ENCODE data around the gene IGSF3.
"Not testable (repeated sequence)": the region's sequence is repeated elsewhere in the genome, so short reads cannot be mapped to it uniquely, and the experiment has no call there.

IGSF3 gene

GRCh38 chr1:116624040-116624439 is 43.5 kb downstream of the IGSF3 start:
- H3K9me3 Mint-ChIP-seq = peaks cover 5 to 7% of the 10 kb centered on the region in 2 donors
- no peak overlapping the region for H3K27ac Mint-ChIP-seq
- ATAC-seq (replicated peaks) = no peak
- no peak overlapping the region for H3K4me3 Mint-ChIP-seq
- H3K36me3 Mint-ChIP-seq = peaks cover 14% of the 10 kb centered on the region in 2 donors
- DNase-seq = no peak
- H3K4me1 Mint-ChIP-seq = peaks cover 21 to 28% of the 10 kb centered on the region in 2 donors
- no peaks in the 10 kb centered on the region for H3K27me3 Mint-ChIP-seq

GRCh38 chr1:116622496-116622895 is 45.0 kb downstream of the IGSF3 start:
- DNase-seq; H3K27me3 Mint-ChIP-seq; ATAC-seq (replicated peaks); H3K4me3 Mint-ChIP-seq; H3K27ac Mint-ChIP-seq; H3K9me3 Mint-ChIP-seq: not testable (repeated sequence)
- Mint-ChIP-seq H3K4me1 (peaks cover 9 to 12% of the 10 kb centered on the region in 2 donors), H3K36me3 (peaks cover 14% of the 10 kb centered on the region in 2 donors)

DNA sequence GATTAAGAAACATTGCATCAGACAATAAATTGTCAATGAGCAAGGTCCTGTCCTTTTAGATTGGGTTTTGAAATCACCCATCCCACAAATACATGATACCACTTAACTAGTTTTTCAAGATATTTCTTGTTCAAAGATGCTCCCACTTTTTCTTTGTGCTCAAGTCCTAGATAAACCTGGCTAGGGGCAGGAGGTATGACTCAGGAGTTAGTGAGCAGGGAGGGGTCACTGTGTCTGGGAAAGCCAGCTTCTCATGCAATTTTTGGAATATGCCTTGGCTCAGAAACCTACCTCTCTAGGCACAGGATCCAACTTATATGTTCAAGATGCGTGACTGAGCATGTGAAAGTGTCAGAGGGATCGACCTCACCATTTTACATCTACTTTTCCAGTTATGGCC is 45.8 kb downstream of the IGSF3 start:
- not testable (repeated sequence) for H3K27me3 Mint-ChIP-seq

GRCh38 chr1:116620392-116620791 is 47.1 kb downstream of the IGSF3 start:
- not testable (repeated sequence) for H3K27me3 Mint-ChIP-seq; H3K4me3 Mint-ChIP-seq; ATAC-seq (replicated peaks); H3K4me1 Mint-ChIP-seq; H3K9me3 Mint-ChIP-seq; DNase-seq; H3K27ac Mint-ChIP-seq
- peaks cover 16 to 20% of the 10 kb centered on the region in 2 donors for H3K36me3 Mint-ChIP-seq

More for the DNA sequence above, 45.8 kb downstream of the IGSF3 start:
- not testable (repeated sequence) for H3K9me3 Mint-ChIP-seq; DNase-seq; H3K27ac Mint-ChIP-seq; H3K4me3 Mint-ChIP-seq; H3K4me1 Mint-ChIP-seq; ATAC-seq (replicated peaks)
- peaks cover 14% of the 10 kb centered on the region in 2 donors for H3K36me3 Mint-ChIP-seq

DNA sequence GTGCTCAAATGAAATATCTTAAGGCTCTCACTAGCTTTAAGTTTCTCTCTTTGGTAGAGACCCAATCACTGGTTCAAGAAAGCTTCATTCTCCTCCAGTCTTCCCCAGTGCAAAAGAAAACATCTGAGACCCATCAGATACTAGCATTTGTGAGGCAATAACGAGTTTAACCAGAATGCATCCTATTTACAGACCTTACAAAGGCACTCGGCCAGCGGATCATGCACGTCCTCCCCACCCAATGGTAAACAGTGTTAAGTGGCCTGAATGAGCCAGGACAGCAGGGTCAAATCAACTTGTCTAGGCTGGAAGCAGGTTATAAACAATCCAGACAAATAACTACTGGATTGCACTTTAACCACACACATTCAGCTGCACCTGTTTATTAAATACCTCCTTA is 48.4 kb downstream of the IGSF3 start:
- not testable (repeated sequence) for ATAC-seq (replicated peaks); H3K27me3 Mint-ChIP-seq; H3K27ac Mint-ChIP-seq; H3K4me3 Mint-ChIP-seq; H3K9me3 Mint-ChIP-seq; DNase-seq
- Mint-ChIP-seq H3K36me3 (peaks cover 14 to 28% of the 10 kb centered on the region in 2 donors), H3K4me1 (peaks cover 6 to 10% of the 10 kb centered on the region in 2 donors)

DNA sequence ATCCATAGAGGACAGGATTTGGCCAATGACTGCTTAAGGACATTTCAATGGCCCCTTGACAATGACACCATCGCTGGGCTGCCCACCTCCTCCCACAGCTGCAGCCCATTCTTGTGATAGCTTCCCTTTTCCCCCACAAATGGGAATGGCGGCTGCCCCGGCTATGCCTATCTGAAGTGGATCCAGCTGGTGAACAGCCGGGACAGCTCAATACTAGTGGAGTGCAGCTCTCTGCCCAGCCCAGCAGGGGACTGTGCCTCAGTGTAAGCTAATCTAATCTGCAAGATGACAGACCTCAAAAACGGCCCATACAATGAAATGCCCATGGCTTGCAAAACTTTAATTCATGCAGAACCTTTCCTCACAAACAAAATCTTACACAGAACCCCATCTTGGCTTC is 49.7 kb downstream of the IGSF3 start:
- not testable (repeated sequence) for H3K27ac Mint-ChIP-seq; H3K27me3 Mint-ChIP-seq; H3K9me3 Mint-ChIP-seq; ATAC-seq (replicated peaks); H3K4me3 Mint-ChIP-seq; DNase-seq
- H3K4me1 Mint-ChIP-seq = peaks cover 6 to 10% of the 10 kb centered on the region in 2 donors
- peaks cover 14 to 29% of the 10 kb centered on the region in 2 donors for H3K36me3 Mint-ChIP-seq

- ATAC-seq (replicated peaks); DNase-seq; H3K27ac Mint-ChIP-seq; H3K4me3 Mint-ChIP-seq; H3K27me3 Mint-ChIP-seq; H3K9me3 Mint-ChIP-seq: not testable (repeated sequence)
- Mint-ChIP-seq H3K36me3 (peaks cover 28 to 52% of the 10 kb centered on the region in 2 donors), H3K4me1 (peaks cover 23 to 37% of the 10 kb centered on the region in 2 donors)
These were observed 53.7 kb downstream of the IGSF3 start for GRCh38 chr1:116613825-116614224.

DNA sequence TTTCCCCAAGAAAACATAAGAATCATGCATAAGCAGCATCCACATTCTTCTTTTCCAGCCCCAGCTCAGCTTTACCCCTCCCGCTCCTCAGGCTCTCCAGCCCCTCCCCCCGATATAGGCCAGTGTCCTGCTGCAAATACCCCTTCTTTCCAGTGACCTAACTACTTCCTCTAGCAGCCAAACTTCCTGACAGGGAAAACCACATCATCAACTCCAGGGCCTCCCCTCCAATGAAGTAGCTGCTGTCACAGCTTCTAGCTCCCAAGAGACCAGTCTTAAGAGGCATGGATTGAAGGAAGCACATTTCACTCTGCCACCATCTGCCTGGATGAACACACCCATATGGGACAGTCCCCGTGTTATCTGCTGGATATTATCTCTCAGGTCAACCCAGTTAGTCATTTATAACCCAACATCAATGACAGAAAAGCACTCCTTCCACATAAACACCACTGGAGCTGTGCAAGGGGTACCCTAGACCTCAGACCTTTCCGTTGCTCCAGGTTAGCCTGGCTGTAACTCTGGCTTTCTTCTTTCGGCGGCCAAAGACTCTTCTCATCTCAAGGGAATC is 57.6 kb downstream of the IGSF3 start:
- Mint-ChIP-seq H3K4me3 (peak overlapping the region in 1 of 2 donors; percentile 2), H3K36me3 (peaks cover 35 to 64% of the 10 kb centered on the region in 2 donors), H3K27ac (peak overlapping the region; percentile 92), H3K4me1 (peaks cover 37 to 54% of the 10 kb centered on the region in 2 donors)
- DNase-seq, H3K9me3 Mint-ChIP-seq, H3K27me3 Mint-ChIP-seq: not testable (repeated sequence)
- ATAC-seq (replicated peaks) = peak; percentile 62 to 68

- H3K36me3 Mint-ChIP-seq = peaks cover 34 to 58% of the 10 kb centered on the region in 2 donors
- peak overlapping the region; percentile 92 for H3K27ac Mint-ChIP-seq
- not testable (repeated sequence) for H3K9me3 Mint-ChIP-seq, H3K27me3 Mint-ChIP-seq, H3K4me3 Mint-ChIP-seq, DNase-seq
- ATAC-seq (replicated peaks) = peak; percentile 53 to 69
- H3K4me1 Mint-ChIP-seq = peaks cover 37 to 54% of the 10 kb centered on the region in 2 donors
These were observed 58.7 kb downstream of the IGSF3 start for GRCh38 chr1:116608841-116609240.

DNA sequence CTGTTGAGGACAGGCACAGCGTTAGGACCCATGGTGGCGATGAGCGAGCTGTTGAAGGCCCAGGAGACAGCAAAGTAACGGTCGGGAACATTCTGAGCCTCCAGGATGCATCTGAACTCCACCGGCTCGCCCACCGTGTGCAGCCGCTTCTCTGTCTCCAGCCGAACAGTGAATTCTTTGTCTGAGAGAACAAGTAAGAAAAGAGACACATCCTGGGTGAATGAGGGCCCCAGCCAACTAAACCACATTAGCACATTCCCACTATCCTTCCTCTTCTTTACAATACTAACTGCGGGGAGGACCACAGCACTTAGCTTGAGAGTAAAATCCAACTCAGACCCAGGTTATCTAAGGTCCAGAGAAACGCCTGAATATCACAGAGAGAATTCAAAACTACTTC is 59.4 kb downstream of the IGSF3 start:
- Mint-ChIP-seq H3K27ac (peak overlapping the region; percentile 91), H3K4me1 (peaks cover 40 to 54% of the 10 kb centered on the region in 2 donors), H3K36me3 (peaks cover 37 to 63% of the 10 kb centered on the region in 2 donors)
- H3K4me3 Mint-ChIP-seq; ATAC-seq (replicated peaks); H3K9me3 Mint-ChIP-seq; H3K27me3 Mint-ChIP-seq; DNase-seq: not testable (repeated sequence)

- H3K4me3 Mint-ChIP-seq = peak overlapping the region; percentile 23 to 46
- peaks cover 35 to 58% of the 10 kb centered on the region in 2 donors for H3K36me3 Mint-ChIP-seq
- H3K27me3 Mint-ChIP-seq; H3K9me3 Mint-ChIP-seq; DNase-seq; ATAC-seq (replicated peaks): not testable (repeated sequence)
- peaks cover 40 to 54% of the 10 kb centered on the region in 2 donors for H3K4me1 Mint-ChIP-seq
- H3K27ac Mint-ChIP-seq = peak overlapping the region; percentile 91
These were observed 60.1 kb downstream of the IGSF3 start for GRCh38 chr1:116607463-116607862.

DNA sequence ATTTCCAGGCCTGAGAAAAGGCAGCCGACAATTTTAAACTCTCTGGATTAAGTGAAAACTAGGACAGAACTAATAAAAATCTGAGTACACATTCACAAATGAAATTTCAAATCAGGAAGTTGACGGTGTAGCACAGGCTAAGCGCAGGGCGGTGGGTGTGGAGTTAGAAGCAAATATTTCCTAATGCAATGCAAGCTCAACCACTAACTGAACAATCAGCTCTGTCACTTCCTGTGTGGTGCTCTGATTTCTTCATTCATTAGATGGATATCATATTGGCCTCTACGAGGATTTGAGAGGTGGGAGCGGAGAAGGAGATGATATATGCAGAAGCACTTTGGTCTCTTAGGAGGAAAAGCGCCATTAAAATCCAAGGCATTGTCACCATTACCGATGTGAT is 61.5 kb downstream of the IGSF3 start:
- peak overlapping the region; percentile 84 for H3K27ac Mint-ChIP-seq
- not testable (repeated sequence) for H3K27me3 Mint-ChIP-seq, H3K9me3 Mint-ChIP-seq, DNase-seq
- H3K36me3 Mint-ChIP-seq = peaks cover 36 to 53% of the 10 kb centered on the region in 2 donors
- H3K4me3 Mint-ChIP-seq = peak overlapping the region in 1 of 2 donors; percentile 17
- peak; percentile 52 to 53 for ATAC-seq (replicated peaks)
- peaks cover 40 to 54% of the 10 kb centered on the region in 2 donors for H3K4me1 Mint-ChIP-seq

- ATAC-seq (replicated peaks) (no peak), DNase-seq (no peak)
- Mint-ChIP-seq H3K36me3 (peaks cover 31 to 46% of the 10 kb centered on the region in 2 donors), H3K9me3 (peaks cover 4% of the 10 kb centered on the region in 2 donors), H3K4me3 (no peak overlapping the region), H3K27me3 (no peaks in the 10 kb centered on the region), H3K4me1 (peaks cover 33 to 46% of the 10 kb centered on the region in 2 donors), H3K27ac (no peak overlapping the region)
These were observed 62.2 kb downstream of the IGSF3 start for GRCh38 chr1:116605315-116605714.

DNA sequence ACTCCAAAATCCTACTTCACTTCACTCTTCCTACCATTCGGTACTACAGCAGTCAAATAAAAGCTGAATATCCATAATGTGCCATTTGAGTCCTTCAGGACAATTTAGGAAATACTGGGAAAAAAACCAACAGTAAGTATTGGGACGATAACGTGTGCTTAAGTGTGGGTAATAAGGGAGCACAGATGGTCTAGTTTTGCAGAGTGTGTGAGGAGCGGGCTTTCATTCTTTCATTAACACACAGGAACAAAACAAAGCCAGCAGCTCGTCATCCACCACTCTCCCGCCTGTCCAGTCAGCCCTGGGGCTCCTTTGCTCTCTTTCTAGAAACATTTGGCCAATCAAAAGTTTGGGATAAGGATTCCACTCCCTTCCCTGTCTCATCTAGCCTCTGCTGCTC is 63.1 kb downstream of the IGSF3 start:
- DNase-seq; H3K27me3 Mint-ChIP-seq; ATAC-seq (replicated peaks); H3K9me3 Mint-ChIP-seq; H3K4me3 Mint-ChIP-seq: not testable (repeated sequence)
- Mint-ChIP-seq H3K27ac (peak overlapping the region; percentile 31), H3K36me3 (peaks cover 28 to 43% of the 10 kb centered on the region in 2 donors), H3K4me1 (peaks cover 31 to 39% of the 10 kb centered on the region in 2 donors)

- H3K27ac Mint-ChIP-seq; ATAC-seq (replicated peaks); DNase-seq; H3K4me3 Mint-ChIP-seq; H3K9me3 Mint-ChIP-seq; H3K27me3 Mint-ChIP-seq: not testable (repeated sequence)
- Mint-ChIP-seq H3K36me3 (peaks cover 28 to 45% of the 10 kb centered on the region in 2 donors), H3K4me1 (peaks cover 35 to 41% of the 10 kb centered on the region in 2 donors)
These were observed 63.9 kb downstream of the IGSF3 start for GRCh38 chr1:116603646-116604045.

Data from stimulated activated naive B cell treated with anti-CD40 and anti-IgM and Interleukin-4, amounts not matched to agents 10 μg/mL and 1 μg/mL and 100 μg/mL, for 72 hours (primary cell).